Measurements from ENCODE around the gene MPV17L.
"Not testable (repeated sequence)": the region's sequence is repeated elsewhere in the genome, so short reads cannot be mapped to it uniquely, and the experiment has no call there.

The MPV17L gene

DNA sequence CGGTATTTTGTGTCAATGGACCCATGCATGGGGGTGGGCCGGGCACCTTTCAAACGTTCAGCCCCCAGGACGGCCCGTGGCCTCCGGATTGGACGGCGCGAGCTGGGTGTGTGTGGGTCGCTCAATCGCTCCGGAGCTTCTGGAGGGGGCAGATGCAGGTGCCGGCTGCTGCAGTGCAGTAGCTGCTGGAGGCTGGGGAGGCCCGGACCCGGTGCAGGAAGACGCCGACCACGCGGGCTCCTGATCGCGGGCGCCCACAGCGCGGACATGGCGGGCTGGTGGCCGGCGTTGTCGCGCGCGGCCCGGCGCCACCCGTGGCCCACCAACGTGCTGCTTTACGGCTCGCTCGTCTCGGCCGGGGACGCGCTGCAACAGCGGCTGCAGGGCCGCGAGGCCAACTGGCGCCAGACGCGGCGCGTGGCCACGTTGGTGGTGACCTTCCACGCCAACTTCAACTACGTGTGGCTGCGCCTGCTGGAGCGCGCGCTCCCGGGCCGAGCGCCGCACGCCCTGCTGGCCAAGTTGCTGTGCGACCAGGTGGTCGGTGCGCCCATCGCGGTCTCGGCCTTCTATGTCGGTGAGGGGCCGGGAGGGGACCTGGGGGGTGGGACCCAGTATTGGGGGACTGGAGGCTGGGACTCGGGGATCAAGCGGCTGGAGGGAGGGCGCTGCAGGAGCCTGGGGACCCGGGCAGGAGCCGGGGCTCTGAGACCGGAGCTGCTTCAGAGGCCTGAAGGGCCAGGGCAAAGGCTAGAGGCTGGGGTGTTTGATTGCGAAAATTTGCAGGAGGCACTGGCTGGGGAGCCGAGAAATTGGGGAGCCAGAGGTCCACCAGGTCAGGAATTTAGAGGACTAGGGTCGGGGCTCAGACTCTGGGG, at the start of gene MPV17L:
TSS of gene MPV17L (plus strand) at position 124 of the 878 bp plus-strand sequence. CDS start at position 268, 144 bp downstream.
- DNase-seq (ENCODE audit: low spot score), result peak; percentile 62

DNA sequence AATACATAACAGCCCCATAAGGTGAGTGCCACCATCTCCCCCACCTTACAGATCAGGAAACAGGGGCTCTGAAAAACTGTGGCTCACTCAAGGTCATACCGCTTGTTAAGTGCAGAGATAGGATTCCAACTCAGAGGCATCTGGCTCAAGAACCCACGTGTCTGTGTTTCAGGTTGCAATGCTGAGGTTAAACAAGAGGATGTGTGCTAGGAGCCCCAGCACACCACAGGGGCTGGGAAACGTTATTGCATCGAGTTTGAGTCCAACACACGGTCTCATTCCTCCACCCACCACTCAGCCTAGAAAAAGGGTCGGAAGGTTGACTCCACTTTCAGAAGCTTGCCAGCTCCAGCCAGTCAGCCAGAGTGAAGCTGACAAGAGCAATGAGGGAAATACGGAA, 46.8 kb upstream of the MPV17L start:
- not testable (repeated sequence) for DNase-seq (ENCODE audit: low spot score)

DNA sequence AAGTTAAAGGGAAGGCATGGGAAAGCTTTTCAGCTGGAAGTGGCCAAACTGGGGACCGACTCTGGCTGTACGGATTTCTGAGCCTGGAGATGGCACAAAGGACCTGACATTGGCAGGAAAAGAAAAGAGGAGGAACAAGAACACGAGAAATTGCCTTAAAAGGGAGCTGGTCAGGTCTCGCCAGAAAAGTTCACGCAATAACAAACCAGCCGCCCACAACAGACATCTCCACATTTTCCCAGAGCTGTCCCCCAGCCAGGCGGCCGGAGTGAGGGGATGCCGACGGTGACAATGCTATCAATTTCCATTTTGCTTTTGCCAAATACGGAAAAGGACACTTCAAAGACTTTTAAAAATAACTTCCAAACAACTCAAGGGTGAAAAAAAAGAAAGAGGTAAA, 44.3 kb upstream of the MPV17L start:
- not testable (repeated sequence) for DNase-seq (ENCODE audit: low spot score)

DNA sequence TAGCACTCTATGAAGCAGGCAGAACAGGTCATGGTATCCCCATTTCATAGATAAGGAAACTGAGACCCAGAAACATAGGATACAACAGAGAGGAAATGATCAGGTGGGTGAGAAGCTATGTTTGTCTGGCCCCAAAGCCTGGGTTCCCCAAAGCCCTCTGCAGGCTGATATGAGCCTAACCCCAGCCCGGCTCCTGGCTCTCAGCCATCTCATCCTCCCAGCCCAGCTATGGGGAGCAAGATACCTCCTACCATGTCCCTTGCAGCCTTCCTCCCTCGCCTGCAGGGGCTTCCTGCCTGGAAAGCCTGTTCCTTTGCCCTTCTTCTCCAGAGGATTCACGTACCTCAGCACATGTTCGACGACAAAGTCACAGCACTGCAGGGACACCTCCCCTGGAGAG, 43.8 kb upstream of the MPV17L start:
- DNase-seq (ENCODE audit: low spot score), result not testable (repeated sequence)

DNA sequence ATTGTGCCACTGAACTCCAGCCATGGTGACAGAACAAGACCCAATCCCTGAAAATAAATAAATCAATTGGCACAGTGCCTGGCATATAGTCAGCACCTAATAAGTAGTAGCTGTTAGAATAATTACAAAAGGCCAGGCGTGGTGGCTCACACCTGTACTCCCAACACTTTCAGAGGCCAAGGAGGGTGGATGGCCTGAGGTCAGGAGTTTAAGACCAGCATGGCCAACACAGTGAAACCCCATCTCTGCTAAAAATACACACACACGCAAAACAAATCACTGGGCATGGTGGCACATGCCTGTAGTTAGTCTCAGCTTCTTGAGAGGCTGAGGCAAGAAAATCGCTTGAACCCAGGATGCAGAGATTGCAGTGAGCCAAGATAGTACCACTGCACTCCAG, 42.7 kb upstream of the MPV17L start:
- not testable (repeated sequence) for DNase-seq (ENCODE audit: low spot score)

DNA sequence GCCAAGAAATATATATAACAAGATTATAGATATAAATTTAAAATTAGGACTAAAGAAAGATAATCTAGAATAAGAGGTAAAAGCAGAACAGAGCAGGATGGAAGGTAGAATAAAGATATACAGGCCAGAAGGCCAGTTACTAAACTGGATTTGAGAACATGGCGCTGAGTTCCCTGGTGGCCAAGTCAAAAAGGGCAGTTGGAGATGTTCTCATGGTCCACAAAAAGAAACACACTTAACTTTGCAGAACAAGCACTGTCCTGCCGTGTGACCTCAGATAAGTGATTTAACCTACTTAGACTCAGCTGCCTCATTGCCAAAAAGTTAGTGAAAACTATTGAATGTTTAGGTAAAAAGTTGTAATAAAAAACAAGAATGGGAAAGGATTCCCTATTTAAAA, 40.7 kb upstream of the MPV17L start:
- not testable (repeated sequence) for DNase-seq (ENCODE audit: low spot score)

DNA sequence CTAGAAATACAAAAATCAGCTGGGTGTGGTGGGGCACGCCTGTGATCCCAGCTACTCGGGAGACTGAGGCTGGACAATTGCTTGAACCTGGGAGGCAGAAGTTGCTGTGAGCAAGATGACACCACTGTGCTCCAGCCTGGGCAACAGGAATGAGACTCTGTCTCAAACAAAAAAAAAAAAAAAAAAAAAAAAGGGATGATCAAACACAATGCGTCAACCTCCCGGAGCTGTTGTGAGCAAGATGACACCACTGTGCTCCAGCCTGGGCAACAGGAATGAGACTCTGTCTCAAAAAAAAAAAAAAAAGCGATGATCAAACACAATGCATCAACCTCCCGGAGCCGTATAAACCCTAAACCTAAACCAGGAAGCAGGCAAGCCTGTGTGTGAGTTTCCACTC, 38.1 kb upstream of the MPV17L start:
- not testable (repeated sequence) for DNase-seq (ENCODE audit: low spot score)

DNA sequence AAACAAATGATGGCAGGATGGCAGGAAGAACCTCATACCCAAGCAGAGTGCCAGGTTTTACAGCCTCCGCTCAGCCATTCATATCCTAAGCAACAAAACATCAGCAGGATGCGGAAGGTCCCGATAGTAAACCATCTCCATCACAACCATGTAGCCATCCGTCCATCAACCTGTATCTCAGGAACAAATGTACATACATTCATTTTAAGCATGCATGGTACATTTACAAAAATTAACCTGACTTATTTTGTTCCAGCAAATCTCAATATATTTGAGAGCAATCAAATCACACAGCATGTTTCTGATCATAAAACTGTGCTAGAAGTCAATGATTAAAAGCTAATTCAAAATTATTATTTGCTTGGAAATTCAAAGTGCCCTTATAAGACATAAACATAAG, 17.4 kb upstream of the MPV17L start, which contains the start of gene NPIPA5:
TSS of gene NPIPA5 (minus strand) at position 101 of the 400 bp plus-strand sequence. CDS start at position 101, 0 bp downstream.
- DNase-seq (ENCODE audit: low spot score), result not testable (repeated sequence)

DNA sequence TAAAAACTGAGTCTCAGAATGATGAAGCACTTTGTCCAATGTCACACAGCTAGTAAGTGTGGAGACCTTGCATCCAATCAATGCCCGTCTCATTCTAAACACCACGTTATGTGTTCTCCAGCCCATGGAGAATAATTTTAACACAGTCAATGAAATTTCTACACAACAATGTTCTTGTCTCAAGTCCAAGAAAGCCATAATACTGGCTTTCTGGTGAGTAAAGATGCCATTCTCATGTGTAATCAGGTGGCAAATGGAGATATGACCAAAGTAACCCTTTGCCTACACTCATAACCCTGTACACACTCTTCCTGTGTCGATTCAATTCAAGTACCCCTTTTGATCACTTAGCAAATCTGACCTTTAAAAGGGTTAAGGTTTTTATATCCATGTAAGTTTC, 12.7 kb upstream of the MPV17L start:
- not testable (repeated sequence) for DNase-seq (ENCODE audit: low spot score)

DNA sequence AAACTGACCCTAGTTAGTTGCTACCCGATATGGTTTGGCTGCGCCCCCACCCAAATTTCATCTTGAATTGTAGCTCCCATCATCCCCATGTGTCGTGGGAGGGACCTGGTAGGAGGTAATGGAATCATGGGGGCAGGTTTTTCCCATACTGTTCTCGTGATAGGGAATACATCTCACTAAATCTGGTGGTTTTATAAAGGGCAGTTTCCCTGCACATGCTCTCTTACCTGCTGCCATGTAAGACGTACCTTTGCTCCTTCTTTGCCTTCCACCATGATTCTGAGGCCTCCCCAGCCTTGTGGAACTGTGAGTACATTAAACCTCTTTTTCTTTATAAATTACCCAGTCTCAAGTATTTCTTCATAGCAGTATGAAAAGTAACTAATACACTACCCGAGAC, 7.5 kb upstream of the MPV17L start:
- DNase-seq (ENCODE audit: low spot score), result not testable (repeated sequence)

DNA sequence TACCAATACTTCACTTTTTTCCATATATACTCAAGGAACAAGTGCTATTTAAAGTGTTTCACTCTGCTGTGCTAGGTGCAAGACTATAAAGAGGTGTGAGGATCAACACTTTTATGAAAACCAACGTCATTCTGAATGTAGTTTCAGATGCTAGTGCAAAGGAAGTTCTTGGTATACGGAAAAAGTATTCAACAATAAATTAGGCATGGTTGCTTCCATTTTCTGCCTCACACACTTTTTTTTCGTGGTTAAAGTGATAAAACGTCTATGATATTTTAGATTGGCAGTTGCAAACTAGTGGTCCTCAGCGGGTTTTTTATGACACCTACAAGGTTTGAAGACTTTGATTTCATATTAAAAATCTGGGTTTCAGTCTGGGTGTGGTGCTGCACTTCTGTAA, 5.6 kb upstream of the MPV17L start:
- DNase-seq (ENCODE audit: low spot score), result not testable (repeated sequence)

DNA sequence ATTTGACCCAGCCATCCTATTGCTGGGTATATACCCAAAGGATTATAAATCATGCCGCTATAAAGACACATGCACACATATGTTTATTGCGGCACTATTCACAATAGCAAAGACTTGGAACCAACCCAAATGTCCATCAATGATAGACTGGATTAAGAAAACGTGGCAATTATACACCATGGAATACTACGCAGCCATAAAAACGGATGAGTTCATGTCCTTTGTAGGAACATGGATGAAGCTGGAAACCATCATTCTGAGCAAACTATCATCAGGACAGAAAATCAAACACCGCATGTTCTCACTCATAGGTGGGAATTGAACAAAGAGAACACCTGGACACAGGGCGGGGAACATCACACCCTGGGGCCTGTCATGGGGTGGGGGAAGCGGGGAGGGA, 2.5 kb upstream of the MPV17L start:
- DNase-seq (ENCODE audit: low spot score), result not testable (repeated sequence)

DNA sequence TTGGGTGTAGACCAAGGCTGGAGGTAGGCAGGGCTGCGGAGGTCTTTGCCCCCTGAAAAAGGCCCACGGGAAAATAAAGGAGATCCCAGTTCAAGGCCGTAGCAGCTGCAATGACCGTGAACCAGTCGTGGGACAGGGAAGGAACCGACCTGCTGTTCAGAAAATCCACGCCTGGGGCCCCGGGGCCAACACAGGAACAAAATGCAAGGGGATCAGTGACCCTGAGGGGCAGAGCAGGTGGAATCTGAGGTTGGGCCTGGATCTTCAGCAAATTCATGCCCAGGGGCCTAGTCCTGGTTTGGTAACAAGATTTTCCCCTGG, 915 bp downstream of the MPV17L start:
- DNase-seq (ENCODE audit: low spot score), result not testable (repeated sequence)

DNA sequence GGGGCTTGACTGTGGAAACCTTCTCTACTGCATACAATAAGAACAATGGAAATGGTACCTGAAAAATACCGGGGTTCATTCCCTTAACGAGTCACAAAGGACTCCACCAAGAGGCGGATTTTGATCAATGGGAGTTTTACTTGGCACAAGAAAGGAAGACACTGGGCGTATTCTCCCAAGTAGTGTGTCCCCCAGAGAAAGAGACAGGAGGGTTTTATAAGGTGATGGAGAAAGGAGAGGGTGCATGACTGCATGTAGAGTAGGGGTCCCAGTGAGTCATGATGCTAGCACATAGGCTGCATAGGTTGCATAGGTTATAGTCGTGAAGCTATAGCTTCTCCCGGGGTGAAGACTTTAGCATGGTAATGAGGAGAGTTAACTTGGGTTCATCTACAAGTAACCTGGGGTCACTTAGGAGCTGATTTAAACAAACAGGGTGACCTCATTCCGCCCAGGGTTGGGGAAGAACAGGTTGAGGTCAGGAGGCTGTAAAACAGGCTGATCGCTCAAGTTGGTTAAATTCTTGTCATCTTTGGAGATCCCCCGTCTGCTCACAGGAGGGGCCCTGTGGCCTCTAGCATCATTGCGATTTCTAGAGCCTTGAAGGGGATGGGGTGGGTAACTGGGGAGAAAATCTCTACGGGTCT, 1.5 kb downstream of the MPV17L start:
- DNase-seq (ENCODE audit: low spot score), result no peak

DNA sequence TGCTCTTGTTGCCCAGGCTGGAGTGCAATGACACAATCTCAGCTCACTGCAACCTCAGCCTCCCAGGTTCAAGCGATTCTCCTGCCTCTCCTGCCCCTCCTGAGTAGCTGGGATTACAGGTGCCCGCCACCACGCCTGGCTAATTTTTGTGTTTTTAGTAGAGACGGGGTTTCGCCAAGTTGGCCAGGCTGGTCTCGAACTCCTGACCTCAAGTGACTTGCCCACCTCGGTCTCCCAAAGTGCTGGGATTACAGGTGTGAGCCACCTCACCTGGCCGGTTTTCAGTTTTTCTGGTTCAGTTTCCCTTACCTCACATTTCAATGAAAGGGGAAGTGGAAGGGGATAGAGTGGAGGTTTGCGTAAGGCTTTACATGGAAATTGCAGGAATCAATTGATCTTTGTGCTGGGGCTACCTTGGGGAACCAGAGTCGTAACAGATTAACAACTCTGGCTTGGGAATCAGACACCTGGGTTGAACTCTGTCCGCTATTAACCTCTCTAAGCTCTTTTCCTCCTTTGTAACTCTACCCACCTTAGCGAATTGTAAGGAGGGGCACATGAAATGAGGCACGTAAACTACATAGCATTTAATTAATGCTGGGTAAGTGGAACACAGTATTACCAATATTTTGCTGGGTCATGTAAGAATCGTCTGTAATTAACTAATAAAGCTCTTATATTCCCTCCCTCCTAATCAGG, 3.2 kb downstream of the MPV17L start:
- no peak for DNase-seq (ENCODE audit: low spot score)

DNA sequence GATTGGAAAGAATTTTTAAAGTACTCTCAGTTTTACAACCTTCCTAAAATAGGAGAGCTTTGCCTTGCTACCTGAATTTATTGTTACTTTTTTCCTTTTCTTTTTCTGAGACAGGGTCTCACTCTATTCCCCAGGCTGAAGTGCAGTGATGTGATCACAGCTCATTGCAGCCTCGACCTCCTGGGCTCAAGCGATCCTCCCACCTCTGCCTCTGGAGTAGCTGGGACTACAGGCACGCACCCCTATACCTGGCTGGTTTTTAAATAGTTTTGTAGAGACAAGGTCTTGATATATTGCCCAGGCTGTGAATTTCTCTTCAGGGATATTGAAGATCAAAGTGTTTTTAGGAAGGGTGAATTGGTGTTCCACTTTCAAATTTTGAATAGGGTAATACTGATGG, 3.8 kb downstream of the MPV17L start:
- DNase-seq (ENCODE audit: low spot score), result no peak

DNA sequence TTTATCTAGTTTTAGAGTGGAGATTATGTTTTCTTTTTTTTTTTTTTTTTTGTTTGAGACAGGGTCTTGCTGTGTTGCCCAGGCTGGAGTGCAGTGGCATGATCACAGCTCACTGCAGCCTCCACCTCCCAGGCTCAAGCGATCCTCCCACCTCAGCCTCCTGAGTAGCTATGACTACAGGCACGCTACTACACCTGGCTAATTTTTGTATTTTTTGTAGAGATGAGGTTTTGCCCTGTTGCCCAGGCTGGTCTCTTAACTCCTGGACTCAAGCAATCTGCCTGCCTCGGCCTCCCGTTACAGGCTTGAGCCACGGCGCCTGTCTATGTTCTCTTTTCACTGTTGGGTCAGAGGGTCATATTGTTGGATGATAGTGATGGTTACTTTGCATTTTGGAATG, 4.8 kb downstream of the MPV17L start:
- DNase-seq (ENCODE audit: low spot score), result not testable (repeated sequence)

DNA sequence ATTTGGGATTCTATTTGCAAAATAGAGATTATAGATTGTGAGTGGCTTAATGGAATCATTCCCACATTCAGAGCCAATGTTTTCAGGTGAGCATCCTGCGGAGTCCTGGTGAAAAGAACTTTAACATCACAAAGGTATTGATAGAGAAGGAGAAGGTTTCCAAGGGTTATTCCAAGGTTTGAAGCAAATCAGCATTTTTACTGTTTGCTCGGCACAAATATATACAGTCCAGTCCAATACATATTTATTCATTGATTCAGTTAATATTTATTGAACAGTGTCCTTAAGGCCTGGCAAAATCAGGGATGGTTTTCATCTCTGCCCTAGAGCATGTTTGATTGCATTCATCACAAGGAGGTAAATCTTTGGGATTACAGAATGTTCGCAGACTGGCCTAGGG, 6.4 kb downstream of the MPV17L start:
- no peak for DNase-seq (ENCODE audit: low spot score)

DNA sequence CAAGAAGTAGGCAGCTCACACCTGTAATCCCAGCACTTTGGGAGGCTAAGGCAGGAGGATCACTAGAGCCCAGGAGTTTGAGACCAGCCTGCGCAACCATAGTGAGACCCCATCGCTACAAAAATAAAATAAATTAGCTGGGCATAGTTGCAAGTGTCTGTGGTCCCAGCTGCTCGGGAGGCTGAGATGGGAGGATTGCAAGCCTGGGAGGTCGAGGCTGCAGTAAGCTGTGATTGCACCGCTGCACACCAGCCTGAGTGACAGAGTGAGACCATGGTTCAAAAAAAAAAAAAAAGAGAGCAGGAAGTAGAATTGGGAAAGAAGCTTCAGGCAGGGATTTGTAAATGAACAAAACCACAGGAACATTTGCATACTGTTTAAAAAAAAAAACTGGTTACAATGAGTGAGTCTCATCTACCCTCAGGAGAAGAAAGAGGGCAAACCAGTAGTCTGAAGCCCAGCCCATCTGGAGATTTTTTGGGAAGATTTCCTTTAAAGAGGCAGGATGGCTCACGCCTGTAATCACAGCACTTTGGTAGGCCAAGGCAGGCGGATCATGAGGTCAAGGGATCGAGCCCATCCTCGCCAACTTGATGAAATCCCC, 7.9 kb downstream of the MPV17L start:
- no peak for DNase-seq (ENCODE audit: low spot score)

DNA sequence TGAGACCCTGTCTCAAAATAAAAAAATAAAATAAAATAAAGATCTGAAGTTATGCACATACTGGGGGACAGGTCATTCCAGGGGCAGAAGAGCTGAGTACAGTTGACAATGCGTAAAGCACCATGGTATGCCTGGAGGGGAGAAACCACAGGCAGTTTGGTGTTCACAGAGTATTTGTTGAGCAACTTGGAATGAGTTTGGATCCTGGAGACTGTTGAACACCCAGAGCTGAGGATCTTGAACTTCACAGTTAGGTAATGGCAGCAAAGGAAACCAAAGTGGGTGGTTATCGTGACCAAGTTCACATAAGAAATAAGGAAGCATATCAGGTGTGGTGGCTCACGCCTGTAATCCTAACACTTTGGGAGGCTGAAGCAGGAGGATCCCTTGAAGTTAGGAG, 8.5 kb downstream of the MPV17L start:
- DNase-seq (ENCODE audit: low spot score), result not testable (repeated sequence)

DNA sequence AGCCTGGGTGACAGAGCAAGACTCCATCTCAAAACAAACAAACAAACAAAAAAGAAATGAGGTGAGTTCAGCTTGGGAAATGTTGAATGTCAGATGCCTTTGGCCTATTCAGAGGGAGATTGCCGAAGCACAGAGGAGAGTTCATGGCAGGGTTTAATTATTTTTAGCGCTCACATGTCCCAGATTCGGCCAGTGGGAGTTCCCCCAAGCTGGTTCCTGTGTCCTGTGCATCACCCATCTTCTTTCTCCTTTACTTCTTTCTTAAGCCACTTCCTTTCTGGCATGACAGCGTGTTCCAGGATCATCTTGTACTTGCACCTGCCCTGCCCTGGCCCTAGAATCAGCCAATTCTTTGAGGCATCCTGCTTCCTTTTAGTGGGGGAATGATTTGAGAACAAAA, 9.2 kb downstream of the MPV17L start:
- DNase-seq (ENCODE audit: low spot score), result no peak

DNA sequence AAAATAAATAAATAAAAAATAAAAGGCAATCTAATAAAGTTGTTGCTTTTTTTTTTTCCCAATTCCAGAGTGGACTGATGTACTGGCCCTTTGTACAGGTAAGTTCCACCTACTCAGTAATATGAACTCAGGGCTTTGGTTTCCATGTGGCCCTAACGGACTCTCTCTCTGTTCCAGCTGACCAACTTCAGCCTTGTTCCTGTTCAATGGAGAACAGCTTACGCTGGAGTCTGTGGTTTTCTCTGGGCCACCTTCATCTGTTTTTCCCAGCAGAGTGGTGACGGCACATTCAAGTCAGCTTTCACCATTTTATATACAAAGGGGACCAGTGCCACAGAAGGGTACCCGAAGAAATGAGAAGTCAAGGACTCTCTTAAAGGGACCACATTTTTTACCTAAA, 12.2 kb downstream of the MPV17L start:
- not testable (repeated sequence) for DNase-seq (ENCODE audit: low spot score)
